Right renal pelvis (tissue), 4 donors: ENCODE data around the gene MYO3B. TPM values are rescaled to one million over a fixed set of nuclear protein-coding genes. Genes with fewer than 3 reads are reported as not detected.
"Not testable (repeated sequence)": the region's sequence is repeated elsewhere in the genome, so short reads cannot be mapped to it uniquely, and the experiment has no call there.

Source experiments
- DNase-seq, 4 donors: peaks; one replicate each; pipeline ENCODE4 v3.0.0-alpha.2; 2013; ENCODE audit warnings: low read depth in 4 of 4, low spot score in 3 of 4, missing footprints in 1 of 4
- polyA plus RNA-seq, 4 donors: library from polyadenylated mRNA; unstranded; fragments of 120-200 nt; gene quantifications; one replicate each; pipeline ENCODE4 v1.2.1, GENCODE V29; 2013; ENCODE audit not compliant: insufficient read length in 4 of 4

Gene MYO3B
- polyA plus RNA-seq, 4 donors: 7.7 to 9.5 (median 8.4) TPM

DNA sequence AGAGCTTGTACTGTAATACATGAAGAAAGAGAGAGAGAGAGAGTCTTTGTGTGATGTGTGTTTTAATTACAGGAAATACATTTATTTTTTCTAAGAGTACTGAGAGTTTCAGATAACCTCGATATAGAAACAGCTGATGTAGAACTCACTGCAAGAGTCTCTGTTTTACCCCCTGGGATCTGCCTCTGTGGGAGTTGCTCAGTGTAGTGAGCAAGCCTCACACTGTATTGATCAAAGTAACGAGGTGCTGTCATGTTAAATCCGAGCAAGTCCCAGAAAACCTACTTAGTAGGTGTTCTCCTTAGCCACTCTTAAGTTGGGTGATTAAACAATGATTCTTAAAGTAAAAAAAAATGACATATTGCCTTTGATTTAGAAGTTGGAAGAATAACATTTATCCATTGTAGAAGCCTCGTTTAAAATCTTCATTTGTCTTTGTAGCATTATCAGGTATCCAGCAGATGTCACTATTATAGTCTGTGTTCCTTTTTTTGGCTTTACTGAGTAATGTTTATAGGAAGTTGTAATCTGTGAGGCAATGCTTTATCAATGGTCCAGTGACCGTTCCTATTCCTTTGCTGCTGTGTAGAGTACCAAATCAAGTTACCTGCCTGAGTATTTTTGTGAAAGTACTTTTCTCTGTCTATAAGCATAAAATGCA lies 219.0 kb downstream of the MYO3B start:
- DNase-seq: no peak

DNA sequence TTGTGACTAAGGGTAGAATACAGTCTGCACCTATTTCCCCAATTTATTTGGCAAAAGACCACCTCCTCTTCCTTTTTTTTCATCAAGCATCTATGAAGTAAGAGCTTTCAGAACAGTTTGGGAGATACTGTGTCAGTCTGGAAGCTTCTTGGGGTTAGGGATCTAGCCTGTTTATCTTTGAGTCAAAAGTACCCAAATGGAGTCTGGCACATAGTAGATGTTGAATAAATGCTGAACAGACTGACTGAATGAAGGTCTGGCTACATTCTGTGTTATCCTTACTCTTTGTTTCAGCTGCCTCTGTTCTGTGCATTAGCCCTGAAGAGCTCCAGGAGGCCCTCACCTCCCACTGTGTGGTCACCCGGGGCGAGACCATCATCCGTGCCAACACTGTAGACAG lies 223.2 kb downstream of the MYO3B start:
- no peak for DNase-seq

DNA sequence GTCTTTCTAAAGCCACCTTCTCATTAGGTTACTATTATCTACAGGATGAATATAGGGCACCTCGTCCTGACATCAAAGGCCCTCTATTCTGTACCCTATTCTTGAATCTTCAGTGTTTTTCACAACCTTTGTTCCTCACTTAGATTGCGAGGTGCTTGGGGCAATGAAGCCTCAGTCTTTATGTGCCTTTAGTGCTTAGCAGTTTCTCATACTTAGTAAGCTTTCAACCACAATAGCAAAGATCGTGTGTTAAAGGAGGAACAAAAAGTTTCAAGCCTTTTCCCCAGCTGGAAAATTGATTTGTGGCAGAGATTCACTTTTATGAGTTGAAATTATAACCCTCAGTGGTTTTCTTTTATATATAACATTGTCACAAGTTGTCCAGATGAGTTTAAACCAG lies 226.9 kb downstream of the MYO3B start:
- DNase-seq: no peak

DNA sequence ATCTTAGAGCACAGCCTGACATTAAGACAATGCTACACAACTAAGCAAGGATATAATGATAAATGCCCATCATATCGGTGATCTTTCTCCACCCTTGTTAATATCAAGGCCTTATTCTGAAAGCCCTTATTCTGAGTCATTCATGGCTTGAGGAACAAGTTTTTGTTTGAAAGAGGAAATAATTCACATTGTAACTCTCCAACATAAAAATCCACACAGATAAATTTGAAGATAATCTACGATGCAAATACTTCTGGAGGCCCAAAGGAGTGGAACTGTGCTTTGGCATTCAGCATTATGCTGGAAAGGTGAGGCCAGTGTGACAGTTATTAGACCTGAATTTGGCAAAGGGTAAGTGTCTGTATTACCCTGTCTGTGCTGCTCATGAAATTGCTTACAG lies 227.4 kb downstream of the MYO3B start:
- no peak for DNase-seq

DNA sequence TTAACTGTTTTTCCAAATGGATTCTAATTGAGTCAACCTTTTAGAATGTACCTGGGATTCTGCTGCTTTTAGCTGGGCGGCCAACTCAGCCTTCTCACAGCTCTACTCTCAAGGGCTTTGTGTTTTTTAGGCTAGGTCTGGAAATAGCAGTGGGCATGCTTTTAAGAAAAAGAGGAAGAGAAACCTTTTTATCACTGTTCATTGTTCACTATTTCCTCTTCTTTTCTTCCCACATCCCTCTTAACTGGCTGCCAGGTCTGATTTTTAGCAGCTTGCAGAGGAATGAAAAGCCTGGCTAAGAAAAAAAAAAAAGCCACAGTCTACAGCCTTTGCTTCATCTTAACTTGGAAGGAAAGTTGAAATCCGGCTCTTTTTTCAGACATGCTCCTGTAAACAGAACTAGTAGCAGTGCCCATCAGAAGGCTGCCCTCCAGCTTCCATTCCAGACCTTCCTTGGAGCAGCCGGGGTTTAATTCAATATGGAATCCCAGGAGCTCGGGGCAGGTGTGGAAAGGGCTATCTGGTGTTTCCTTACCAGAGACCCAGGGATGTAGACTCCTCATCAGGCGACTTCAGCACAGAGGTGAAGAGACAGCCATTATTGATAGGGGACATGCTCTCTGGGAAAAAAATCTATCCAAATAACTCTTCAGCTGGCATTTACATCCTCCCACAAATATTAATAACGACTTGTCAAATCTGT lies 230.7 kb downstream of the MYO3B start:
- DNase-seq: no peak

DNA sequence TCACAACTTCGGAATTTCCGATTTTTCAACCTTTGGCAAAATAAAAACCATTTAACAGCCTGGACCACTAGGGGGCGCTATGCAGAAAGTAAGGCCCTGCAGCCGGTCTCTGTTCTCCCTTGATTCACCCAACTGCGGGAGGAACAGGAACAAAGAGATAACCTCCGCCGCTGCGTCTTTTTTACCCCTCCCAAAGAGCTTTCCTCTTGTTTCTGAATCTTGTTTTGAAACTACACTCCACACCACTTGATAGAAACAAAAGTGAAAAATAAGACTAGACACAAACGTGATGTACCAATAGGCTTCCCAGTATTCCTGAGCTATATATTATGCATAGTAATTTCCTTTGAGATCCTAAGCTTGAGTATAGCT lies 231.2 kb downstream of the MYO3B start:
- peak; percentile 44 to 53 (median 49) for DNase-seq

DNA sequence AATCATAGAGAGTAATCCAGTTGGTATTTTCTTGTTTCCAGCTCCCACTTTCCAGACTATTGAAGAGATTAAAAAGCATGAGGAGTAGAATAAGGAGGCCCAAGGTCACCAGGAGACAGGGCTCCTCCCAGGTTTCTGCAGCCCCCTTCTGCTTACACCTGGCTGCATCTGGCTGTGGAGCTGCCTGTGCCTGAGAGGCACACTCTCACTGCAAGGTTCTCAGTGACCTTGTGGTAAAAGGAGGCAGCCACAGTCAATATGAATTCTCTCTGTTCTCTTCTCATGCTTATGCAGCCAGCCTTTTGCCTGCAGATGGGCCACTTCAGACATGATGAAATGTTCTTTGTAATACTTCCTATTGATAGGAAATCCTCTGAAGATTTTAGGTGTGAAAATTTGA lies 233.7 kb downstream of the MYO3B start:
- DNase-seq: no peak

DNA sequence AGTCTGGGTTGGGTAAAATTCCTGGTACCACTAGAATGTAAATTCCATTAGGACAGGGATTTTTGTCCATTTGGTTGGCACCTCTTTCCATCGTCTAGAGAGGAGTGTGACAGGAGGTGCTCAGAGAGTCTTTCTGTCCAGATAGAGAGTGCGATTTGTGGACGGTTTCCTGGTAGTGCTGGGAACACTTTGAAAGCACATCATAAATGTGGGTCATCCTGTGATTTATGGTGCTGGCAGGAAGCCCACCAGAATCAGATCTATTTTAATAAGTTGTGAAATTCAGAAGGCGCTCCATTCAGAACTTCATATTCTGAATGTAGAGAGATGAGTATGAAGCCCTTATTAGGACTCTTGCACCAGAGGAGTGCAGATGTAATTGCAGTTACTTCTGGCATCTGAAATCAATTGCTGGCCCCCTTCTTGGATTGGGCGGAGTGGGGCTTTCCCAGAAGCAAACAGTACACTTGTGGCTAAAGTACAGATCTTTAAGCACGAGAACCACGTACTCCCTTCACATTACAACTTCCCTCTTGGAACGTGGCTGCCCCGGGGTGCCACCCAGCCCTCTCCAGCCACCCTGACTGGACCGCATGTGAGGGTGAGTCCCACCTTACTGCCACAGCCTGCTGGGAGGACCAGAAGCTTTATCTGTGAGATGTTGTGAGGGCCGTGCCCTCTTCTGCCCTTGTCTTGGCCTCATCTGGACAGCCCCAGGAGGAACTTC lies 243.2 kb downstream of the MYO3B start:
- no peak for DNase-seq

DNA sequence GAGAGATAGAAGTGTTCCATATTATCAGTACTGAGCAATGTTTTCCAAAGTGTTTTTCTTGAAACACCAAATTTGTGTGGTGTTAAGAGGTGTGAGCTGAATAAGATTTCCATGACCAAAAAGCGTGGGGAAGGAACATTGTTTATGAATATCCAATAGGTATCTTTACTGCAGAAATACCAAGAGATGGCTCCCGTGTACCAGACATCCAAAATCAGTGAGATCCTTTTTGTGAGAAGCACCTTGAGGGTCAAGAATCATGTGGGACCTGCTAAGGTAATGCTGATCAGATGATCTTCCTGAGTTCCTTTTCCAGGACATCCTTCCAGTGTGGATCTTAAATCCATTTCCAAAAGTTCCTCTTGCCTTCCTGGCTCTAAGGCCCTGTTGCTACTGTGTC lies 246.0 kb downstream of the MYO3B start:
- DNase-seq: no peak

DNA sequence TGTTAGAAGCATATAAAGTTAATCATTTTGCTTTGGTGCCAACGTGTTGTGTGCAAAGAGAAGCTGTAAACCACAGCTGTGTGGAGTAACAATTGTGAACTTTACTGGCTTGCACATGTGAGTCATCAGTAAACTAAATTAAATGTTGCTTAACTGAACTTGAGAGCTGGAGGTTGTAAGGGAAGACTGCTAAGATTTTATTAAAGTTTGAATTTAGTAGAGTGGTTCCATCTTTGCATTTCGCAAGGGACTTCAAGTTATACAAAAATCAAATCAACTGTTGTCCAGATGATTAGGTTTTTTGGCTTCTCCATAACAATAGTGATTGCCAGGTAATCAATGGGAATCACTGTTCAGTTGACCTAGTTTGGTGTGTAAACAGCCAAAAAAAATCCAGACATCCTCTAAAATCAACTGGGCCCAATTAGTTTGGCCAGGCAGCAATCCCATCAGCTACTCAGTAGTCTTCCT lies 247.4 kb downstream of the MYO3B start:
- no peak for DNase-seq

DNA sequence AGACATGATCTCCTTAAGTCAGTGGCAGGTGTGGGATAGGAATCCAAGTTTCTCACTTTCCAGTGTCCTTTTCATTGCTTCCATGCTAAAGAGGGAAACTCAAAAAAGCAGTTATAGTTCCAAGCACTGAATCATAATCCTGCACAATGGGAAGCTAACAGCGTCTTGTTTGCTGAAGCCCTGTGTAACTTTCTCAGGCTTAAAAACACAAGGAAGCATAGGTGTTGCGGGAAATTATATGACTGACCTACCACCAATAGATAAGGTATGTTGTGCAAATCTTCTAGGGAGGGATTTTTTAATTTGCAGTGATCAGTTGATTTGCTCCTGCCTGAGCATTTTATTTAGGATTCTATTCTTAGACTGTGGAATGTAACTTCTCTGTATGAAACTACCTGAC lies 250.9 kb downstream of the MYO3B start:
- no peak for DNase-seq

DNA sequence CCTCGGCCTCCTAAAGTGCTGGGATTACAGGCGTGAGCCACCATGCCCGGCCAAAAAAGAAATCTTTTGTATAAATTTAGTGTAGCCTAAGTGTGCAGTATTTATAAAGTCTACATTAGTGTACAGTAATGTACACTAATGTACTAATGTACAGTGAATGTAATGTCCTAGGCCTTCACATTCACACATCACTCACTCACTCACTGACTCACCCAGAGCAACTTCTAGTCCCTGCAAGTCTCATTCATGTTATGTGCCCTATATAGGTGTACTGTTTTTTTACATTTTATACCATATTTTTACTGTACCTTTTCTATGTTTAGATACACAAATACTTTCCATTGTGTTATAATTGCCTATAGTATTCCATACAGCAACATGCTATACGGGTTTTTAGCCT lies 254.9 kb downstream of the MYO3B start:
- DNase-seq: no peak

DNA sequence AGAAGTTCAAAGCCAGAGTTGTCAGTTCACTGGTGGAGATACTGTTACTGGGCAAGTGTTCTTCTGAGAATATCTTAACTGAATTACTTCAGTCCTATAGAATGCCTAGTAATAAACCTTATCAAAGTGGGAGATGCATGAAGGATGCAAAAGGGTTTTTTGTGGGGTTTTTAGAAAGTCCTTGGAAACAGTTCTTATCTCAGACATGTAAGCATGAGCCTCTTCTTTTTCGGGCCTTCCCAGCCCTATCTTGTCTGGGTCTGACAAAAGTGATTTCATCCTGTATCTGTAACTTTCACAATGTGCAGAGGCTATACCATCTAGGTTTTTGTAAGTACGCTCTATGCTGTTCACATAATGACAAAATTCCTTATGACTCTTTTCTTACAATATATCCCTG lies 255.5 kb downstream of the MYO3B start:
- DNase-seq: no peak

DNA sequence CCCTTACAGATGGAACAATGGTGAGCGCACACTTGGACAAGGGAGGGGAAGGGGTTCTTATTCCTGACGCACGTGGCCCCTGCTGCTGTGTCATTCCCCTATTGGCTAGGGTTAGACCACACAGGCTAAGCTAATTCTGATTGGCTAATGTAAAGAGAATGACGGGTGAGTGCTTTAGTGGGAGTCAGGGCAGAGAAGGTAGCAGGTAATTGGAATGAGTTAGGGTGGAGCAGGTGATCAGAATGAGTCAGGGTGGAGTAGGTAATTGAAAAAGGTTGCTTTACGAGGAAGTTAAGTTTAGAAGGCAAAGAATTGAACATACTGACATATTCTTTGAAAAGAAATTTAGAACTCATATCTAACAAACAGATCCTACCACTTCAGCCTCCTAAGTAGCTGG lies 256.4 kb downstream of the MYO3B start:
- not testable (repeated sequence) for DNase-seq

DNA sequence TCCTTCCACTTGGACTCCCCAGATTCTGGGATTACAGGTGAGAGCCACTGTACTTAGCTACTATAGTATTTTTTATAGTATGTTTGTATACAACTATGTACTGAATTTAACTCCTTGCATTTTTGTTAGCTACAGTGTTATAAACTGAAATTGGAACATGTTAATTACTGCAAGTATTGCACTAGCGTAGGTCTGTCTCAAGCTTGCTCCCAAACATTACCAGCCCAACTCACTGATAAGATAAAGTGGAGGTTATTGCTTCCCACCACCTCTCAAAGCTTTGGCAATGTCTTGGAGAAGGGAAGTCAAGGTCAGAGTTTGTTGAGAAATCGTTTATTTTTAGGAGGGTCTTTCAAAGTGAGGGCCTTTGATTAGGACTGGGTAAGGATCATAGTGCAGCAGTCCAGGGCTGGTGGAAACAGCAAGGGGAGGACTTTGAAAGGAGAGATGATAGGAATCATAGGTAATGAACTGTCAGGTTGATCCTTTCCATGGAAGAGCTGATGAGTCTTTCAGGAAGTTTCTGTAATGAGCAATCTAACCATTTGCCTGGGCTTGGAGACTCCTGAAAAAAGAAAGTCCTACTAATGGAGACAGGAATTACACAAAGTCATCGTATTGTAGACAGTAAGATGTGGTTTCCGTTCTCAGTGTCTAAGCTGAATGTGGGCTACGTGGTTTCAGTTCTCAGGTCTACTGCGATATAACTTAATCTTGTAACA lies 257.1 kb downstream of the MYO3B start:
- no peak for DNase-seq

DNA sequence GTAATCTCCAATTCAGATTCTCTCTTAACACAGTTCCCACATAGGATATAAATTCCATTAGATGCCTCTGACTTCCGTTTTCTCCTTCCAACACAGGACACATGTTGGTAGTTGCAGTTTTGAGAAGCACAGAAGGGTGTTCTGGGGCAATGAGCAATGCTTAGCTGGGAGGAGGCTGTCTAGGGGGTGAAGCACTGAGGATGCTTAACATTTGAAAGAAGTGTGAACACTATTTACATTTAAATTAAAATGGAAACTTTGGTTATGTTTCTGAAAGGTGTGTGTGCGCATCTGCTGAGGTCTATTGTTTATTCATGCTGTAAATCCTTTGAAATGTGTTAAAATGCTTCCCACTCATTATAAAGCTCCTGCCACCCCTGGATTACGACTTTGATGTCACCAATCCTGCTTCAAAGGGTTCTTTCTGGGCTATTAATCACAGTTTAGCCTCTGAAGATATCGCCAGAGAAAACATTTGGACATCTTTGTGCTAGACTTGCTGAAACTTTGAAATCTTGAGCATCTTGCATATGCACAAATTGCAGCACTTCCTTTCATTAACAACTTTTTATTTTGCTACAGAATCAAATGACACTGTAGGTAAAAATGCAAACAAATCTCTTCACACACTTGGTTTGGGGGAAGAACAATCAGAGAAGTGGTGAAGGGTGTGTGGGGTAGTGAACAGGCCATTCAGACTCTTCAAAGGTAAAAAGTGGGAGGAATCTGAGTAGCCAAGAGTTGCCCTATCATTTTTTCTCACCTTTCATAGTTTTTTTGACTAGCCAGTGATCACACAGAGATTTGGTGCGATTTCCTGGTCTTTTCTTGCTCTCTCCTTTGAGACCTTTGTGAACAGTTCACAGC lies 258.4 kb downstream of the MYO3B start:
- DNase-seq: no peak

DNA sequence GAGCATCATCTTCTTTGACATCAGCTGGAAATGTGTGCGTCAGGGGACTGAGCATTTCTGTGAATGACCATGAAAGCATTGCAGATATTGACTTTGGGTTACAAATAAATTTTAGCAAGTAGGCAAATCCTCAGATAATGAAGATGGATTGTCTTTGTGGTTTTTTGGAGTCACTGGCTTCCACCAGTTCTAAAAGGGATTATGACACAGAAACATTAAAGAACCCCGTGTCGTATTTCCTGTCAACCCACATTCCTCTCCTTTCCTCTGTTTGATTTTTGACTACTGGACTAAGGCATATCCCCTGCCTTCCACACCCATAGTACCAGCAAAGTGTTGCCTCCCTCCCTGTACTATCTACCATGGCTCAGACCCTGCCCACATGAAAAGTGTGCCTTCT lies 268.1 kb downstream of the MYO3B start:
- DNase-seq: no peak

DNA sequence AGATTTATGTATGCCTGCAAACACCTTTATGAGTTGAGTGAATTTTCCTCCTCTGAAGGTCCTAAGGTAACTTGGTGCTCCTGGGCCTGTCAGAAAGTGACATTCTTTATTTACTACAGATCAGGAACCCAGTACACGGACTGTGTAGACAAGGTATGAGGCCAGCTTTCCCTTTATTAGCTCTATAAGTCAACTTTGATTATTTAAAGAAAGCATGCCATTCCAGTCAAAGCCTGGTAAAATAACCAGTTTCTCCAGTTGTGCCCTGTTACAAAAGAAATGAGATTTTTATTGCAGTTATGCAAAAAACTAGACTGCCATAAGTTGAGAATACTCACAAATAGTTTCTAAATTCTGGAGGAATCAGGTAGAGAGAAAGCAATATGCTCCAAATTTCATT lies 271.1 kb downstream of the MYO3B start:
- no peak for DNase-seq

DNA sequence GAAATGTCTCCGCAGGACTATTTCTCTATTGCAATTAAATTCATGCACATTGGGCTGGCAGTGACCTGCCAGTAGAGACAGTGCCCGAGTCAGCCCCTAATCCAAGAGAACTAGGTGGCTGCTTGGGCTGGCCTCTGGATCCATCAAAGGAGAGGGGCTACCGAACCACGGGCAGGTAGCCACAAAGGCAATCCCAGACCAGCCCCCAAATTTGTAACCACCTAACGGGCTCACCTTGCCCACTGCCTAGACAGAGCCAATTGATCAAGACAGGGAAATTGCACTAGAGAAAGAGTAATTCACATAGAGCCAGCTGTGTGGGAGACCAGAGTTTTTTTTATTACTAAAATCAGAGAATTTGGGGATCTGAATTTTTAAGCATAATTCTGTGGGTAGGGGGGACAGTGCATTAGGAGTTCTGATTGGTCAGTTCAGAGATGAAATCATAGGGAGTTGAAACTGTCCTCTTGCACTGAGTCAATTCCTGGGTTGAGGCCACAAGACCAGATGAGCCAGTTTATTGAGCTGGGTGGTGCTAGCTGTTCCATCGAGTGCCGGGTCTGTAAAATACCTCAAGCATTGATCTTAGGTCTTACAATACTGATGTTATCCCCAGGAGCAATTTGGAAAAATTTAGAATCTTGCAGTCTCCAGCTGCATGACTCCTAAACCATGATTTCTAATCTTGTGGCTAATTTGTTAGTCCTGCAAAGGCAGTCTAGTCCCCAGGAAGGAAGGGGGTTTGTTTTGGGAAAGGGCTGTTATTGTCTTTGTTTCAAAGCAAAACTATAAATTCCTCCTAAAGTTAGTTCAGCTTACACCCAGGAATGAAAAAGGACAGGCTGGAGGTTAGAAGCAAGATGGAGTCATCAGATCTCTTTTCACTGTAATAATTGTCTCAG lies 276.8 kb downstream of the MYO3B start:
- DNase-seq: no peak
